GM19239 (cell line): ENCODE measurements around the gene ZNF556.
"Not testable (repeated sequence)": the region's sequence is repeated elsewhere in the genome, so short reads cannot be mapped to it uniquely, and the experiment has no call there.

ENCODE experiments used
- DNase-seq: peaks from one replicate; pipeline ENCODE4 v3.0.0; 2011; ENCODE audit warnings: low spot score; ENCODE audit not compliant: insufficient read length
- FAIRE-seq: peaks from 2 replicates; lab custom pipeline; 2011; peaks lifted over from hg19 to GRCh38; lab: Jason Lieb, UNC

ZNF556 gene

GRCh38 chr19:2902590-2903218 is 35.6 kb downstream of the ZNF556 start:
- no peak for FAIRE-seq

DNA sequence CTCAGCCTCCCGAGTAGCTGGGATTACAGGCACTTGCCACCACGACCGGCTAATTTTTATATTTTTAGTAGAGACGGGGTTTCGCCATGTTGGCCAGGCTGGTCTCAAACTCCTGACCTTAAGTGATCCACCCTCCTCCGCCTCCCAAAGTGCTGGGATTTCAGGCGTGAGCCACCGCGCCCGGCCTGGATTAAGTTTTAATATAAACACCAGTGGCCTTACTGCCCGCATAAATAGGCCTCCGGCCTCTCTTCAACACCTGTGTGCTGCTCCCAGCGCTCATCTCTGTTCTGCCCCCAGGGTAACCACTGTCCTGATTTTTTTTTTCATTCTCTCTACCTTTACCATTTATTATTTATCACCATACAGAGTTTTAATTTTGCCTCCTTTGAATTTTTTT is 36.2 kb downstream of the ZNF556 start:
- not testable (repeated sequence) for DNase-seq, FAIRE-seq

More at GRCh38 chr19:2902590-2903218, 35.6 kb downstream of the ZNF556 start:
- no peak for DNase-seq

DNA sequence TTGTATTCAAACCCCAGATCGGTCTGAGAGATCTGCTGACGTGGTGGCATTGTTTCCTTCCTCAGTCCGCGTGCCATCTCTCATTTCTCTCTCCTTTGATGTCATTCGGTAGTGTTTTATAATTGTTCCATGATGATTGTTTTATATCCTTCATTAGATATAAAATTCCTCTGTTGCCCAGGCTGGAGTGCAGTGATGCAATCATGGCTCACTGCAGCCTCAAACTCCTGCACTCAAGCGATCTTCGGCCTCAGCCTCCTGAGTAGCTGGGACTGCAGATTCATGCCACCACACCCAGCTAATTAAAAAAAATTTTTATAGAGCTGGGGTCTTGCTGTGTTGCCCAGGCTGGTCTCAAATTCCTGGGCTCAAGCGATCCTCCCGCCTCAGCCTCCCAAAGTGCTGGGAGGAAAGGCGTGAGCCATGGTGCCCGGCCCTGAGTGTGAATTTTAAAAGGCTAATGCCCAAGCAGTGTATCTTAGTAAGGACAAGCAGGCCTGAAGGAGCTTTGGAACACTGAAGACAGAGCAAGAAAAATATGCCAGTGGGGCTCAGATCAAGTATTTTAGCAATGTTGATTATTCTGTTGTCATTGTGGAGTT is 38.9 kb downstream of the ZNF556 start:
- no peak for FAIRE-seq
- DNase-seq: no peak

DNA sequence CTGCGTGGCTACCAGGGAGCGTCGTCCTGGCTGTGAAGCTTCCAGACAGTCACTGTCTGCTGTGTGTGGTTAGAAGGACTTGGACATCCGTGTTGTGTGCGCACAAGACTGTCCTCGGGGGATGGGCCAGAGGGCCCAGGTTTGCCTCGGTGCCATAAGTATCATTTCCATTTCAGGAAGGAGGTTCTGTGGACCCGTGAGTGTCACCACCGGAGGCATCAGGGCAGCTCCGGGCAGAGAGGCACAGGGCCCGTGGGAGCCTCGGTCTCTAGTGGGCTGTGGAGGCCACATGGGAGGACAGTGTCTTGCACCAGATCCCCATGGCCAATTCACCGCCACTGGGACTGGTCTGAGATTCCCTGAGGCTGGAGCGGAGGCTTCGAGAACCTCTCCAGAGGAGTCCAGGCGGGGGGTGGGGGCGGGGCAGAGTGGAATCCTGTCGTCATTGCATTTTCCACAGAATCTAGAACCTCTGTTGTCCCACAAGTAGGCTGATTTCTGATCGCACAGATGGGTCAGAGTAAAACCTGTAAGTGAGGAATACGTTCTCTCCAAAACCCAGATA is 39.6 kb downstream of the ZNF556 start:
- DNase-seq: no peak
- FAIRE-seq: no peak

DNA sequence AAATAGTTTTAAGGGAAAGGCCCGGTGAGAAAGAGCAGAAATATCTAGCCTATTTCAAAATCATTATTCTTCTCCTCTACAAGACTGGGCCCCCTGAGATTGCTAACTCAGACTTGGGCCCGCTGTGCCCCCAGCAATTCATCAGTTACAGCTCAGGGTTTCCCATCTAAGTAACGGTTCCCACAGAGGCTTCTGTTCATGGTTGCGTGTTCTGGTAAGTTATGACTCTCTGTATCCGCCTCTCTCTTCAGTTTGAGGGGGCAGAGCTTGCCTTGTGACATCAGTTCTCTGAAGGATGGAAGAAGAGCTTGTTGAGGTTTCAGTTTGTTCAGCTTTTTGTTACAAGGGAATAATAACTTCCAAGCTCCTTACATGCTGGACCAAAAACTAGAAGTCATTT is 45.2 kb downstream of the ZNF556 start:
- FAIRE-seq (no peak), DNase-seq (no peak)

DNA sequence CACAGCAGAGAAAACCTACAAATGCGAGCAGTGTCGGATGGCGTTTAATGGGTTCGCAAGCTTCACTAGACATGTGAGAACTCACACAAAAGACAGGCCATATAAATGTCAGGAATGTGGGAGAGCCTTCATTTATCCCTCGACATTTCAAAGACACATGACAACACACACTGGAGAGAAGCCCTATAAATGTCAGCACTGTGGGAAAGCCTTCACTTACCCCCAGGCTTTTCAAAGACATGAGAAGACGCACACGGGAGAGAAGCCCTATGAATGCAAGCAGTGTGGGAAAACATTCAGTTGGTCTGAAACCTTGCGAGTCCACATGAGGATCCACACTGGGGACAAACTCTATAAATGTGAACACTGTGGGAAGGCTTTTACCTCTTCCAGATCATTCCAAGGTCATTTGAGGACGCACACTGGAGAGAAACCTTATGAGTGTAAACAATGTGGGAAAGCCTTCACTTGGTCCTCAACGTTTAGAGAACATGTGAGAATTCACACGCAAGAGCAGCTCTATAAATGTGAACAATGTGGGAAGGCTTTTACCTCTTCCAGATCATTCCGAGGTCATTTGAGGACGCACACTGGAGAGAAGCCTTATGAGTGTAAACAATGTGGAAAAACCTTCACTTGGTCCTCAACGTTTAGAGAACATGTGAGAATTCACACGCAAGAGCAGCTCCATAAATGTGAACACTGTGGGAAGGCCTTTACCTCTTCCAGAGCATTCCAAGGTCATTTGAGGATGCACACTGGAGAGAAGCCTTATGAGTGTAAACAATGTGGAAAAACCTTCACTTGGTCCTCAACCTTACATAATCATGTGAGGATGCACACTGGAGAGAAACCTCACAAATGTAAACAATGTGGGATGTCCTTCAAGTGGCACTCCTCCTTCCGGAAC is 50.4 kb downstream of the ZNF556 start:
- FAIRE-seq (no peak), DNase-seq (no peak)

DNA sequence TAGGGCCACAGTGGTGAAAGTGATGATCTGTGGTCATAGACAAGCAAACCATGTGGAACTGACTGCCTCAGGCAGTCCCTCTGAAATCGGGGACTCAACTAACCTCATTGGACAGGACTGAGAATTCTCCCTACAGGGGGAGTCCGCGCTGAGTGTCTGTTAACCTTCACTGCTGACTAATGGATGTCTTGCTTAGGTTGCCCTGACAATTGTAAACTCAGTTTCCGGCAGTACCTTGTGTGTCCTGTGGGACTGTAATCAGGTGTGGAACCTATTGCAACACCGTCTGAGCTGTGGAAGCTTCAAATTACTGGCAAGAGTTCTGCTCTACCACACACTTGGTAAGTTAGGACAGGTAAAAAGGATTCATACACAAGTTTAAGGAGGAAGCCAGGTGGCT is 55.9 kb downstream of the ZNF556 start:
- DNase-seq (no peak), FAIRE-seq (no peak)

- FAIRE-seq: no peak
- DNase-seq: no peak
Observed at GRCh38 chr19:2923510-2923909, 56.4 kb downstream of the ZNF556 start.

DNA sequence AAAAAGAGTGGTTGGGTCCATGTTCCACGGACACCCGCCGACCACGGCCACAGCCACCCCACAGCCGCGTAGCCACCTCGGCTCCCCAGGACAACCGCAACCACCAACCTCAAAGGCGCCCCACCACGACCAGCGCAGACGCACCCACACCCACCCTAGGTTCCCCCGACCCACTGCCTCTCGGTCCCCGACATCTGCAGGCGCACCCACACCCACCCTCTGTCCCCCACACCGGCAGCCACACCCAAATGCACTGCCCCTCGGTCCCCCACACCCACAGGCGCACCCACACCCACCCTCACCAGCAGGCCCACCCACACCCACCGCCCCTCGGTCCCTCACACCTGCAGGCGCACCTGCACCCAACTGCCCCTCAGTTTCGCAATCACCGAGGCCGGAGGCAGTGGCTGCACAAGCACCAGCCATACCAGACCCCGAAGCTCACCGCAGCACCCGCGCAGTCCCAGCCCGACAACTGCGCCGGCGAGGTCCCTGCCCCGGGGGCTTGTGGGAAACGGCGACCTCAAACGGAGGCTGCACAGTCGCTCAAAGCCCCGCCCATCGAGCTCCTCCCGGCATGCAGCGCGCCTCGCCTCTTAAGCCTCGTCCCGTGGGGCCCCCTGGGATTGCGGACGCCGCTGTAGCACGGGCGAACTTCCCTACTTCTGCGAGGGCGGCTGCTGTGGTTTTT is 59.4 kb downstream of the ZNF556 start:
- no peak for FAIRE-seq
- DNase-seq: no peak

- DNase-seq: no peak
- FAIRE-seq: no peak
Observed at GRCh38 chr19:2927032-2927430, 59.9 kb downstream of the ZNF556 start.
